Measurements from ENCODE around the gene CPS1.

The CPS1 gene

GRCh38 chr2:210546424-210547208, 9.8 kb upstream of the CPS1 start:
- no peak overlapping the region for H3K27ac ChIP-seq (ENCODE audit: low read depth, low read length)
- no peaks in the 10 kb centered on the region for H3K9me3 ChIP-seq (ENCODE audit: insufficient read depth, low read depth, low read length)
- whole genome bisulfite sequencing: 88% methylated on average over 3 of the region's 5 CpGs
- no peak overlapping the region for H3K4me3 ChIP-seq (ENCODE audit: low read length)
- H3K27me3 ChIP-seq (ENCODE audit: insufficient read depth, low read length): no peaks in the 10 kb centered on the region
- H3K36me3 ChIP-seq (ENCODE audit: insufficient read depth, low read length): no peaks in the 10 kb centered on the region
- H3K9ac ChIP-seq (ENCODE audit: low read depth, low read length): no peak overlapping the region
- H3K4me1 ChIP-seq (ENCODE audit: insufficient read depth, low read length): peaks cover 19% of the 10 kb centered on the region; the same call in 1 of the 2 replicates

- Histone ChIP-seq H3K9me3 (ENCODE audit: insufficient read depth, low read depth, low read length) (no peaks in the 10 kb centered on the region), H3K4me3 (ENCODE audit: low read length) (no peak overlapping the region), H3K27me3 (ENCODE audit: insufficient read depth, low read length) (no peaks in the 10 kb centered on the region), H3K4me1 (ENCODE audit: insufficient read depth, low read length) (peaks cover 19% of the 10 kb centered on the region; the same call in 1 of the 2 replicates), H3K36me3 (ENCODE audit: insufficient read depth, low read length) (no peaks in the 10 kb centered on the region), H3K27ac (ENCODE audit: low read depth, low read length) (no peak overlapping the region), H3K9ac (ENCODE audit: low read depth, low read length) (no peak overlapping the region)
- 88% methylated on average over 1 of the region's 2 CpGs for WGBS
These were observed 8.4 kb upstream of the CPS1 start for GRCh38 chr2:210548031-210548430.

DNA sequence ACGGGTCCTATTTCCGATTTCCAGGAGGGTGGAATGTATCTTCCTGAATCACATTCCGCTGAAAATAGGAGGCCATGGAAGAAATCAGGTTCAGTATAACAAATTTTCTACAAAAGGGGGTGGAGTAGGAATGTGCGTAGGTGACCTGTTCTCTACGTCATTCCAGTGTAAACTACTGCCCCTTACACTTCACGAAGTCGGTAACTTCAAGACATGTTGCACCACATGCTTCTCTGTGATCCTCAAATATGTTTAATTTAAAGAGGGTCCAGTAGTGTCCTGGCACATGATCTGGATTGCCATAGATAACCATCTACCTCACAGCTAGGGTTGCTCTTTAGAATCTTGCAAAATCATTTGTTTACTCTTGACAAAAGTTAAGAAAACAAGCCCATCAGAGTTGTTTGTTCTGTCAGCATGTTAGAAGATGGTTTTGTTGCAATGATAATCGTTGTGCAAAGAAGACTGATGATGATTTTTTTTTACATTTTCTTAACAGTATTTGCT, 7.5 kb upstream of the CPS1 start:
- no peaks in the 10 kb centered on the region for H3K27me3 ChIP-seq (ENCODE audit: insufficient read depth, low read length)
- WGBS: 93% methylated on average over 8 of the region's 8 CpGs

DNA sequence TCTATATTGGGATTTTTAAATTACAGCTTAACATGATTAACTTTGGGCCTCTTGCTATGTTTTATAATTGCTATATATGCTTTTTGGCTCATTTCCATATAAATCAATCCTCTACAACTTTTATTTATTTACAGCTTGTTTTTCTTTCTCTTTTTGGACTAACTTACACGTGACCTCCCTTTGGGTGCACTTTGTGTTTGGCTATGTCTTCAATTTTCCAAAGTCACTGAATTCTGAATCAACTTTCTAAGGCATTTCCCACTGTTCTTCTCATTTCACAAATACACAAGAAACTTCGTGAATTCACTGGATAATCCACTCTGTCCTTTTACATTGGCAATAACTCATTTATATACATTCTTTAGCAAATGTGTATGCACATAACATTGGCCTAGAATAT, 5.4 kb upstream of the CPS1 start:
- H3K4me1 ChIP-seq (ENCODE audit: insufficient read depth, low read length): peaks cover 19% of the 10 kb centered on the region; the same call in 1 of the 2 replicates
- H3K27ac ChIP-seq (ENCODE audit: low read depth, low read length): no peak overlapping the region
- H3K4me3 ChIP-seq (ENCODE audit: low read length): no peak overlapping the region
- H3K9ac ChIP-seq (ENCODE audit: low read depth, low read length): no peak overlapping the region
- 94% methylated on average over 2 of the region's 2 CpGs for WGBS
- no peaks in the 10 kb centered on the region for H3K36me3 ChIP-seq (ENCODE audit: insufficient read depth, low read length)
- H3K27me3 ChIP-seq (ENCODE audit: insufficient read depth, low read length): no peaks in the 10 kb centered on the region
- no peaks in the 10 kb centered on the region for H3K9me3 ChIP-seq (ENCODE audit: insufficient read depth, low read depth, low read length)

More for the DNA sequence above, 7.5 kb upstream of the CPS1 start:
- no peak overlapping the region for H3K9ac ChIP-seq (ENCODE audit: low read depth, low read length)
- H3K4me3 ChIP-seq (ENCODE audit: low read length): no peak overlapping the region
- peaks cover 19% of the 10 kb centered on the region; the same call in 1 of the 2 replicates for H3K4me1 ChIP-seq (ENCODE audit: insufficient read depth, low read length)
- H3K9me3 ChIP-seq (ENCODE audit: insufficient read depth, low read depth, low read length): no peaks in the 10 kb centered on the region
- H3K27ac ChIP-seq (ENCODE audit: low read depth, low read length): no peak overlapping the region
- H3K36me3 ChIP-seq (ENCODE audit: insufficient read depth, low read length): no peaks in the 10 kb centered on the region

GRCh38 chr2:210553373-210553772, 3.0 kb upstream of the CPS1 start:
- Histone ChIP-seq H3K27ac (ENCODE audit: low read depth, low read length) (no peak overlapping the region), H3K9ac (ENCODE audit: low read depth, low read length) (no peak overlapping the region), H3K4me3 (ENCODE audit: low read length) (no peak overlapping the region), H3K4me1 (ENCODE audit: insufficient read depth, low read length) (peaks cover 25% of the 10 kb centered on the region), H3K27me3 (ENCODE audit: insufficient read depth, low read length) (no peaks in the 10 kb centered on the region), H3K36me3 (ENCODE audit: insufficient read depth, low read length) (no peaks in the 10 kb centered on the region), H3K9me3 (ENCODE audit: insufficient read depth, low read depth, low read length) (no peaks in the 10 kb centered on the region)
- 100% methylated on average over 1 of the region's 1 CpG for WGBS

- Histone ChIP-seq H3K9me3 (ENCODE audit: insufficient read depth, low read depth, low read length) (no peaks in the 10 kb centered on the region), H3K36me3 (ENCODE audit: insufficient read depth, low read length) (no peaks in the 10 kb centered on the region), H3K9ac (ENCODE audit: low read depth, low read length) (no peak overlapping the region), H3K27ac (ENCODE audit: low read depth, low read length) (no peak overlapping the region), H3K4me3 (ENCODE audit: low read length) (no peak overlapping the region), H3K4me1 (ENCODE audit: insufficient read depth, low read length) (peaks cover 22% of the 10 kb centered on the region), H3K27me3 (ENCODE audit: insufficient read depth, low read length) (no peaks in the 10 kb centered on the region)
These were observed 844 bp upstream of the CPS1 start for GRCh38 chr2:210555555-210555954.

DNA sequence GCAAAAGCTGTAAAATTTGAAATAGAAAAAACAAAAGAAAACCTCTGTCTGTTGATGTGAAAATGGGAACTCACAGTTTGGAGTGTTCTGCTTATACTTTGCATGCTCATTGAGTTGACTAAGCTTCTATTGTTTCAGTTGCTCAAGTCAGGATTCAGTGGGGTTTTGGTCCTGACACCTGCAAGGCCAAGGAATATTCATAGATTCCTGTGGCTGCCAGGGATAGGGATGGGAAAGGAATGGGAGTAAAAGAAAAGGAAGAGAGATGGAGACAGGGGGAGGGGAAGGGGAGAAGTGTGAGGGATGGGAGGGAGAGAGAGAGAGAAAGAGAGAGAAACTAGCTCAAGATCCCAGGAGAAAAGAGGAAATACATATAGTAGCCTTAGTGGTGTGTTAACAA, 1.3 kb downstream of the CPS1 start:
- no peak overlapping the region for H3K9ac ChIP-seq (ENCODE audit: low read depth, low read length)

GRCh38 chr2:210558708-210559107, 2.3 kb downstream of the CPS1 start:
- Histone ChIP-seq H3K27me3 (ENCODE audit: insufficient read depth, low read length) (no peaks in the 10 kb centered on the region), H3K9ac (ENCODE audit: low read depth, low read length) (no peak overlapping the region), H3K27ac (ENCODE audit: low read depth, low read length) (no peak overlapping the region), H3K9me3 (ENCODE audit: insufficient read depth, low read depth, low read length) (no peaks in the 10 kb centered on the region), H3K36me3 (ENCODE audit: insufficient read depth, low read length) (no peaks in the 10 kb centered on the region), H3K4me3 (ENCODE audit: low read length) (no peak overlapping the region), H3K4me1 (ENCODE audit: insufficient read depth, low read length) (peaks cover 22% of the 10 kb centered on the region)
- 100% methylated on average over 1 of the region's 1 CpG for WGBS

More for the DNA sequence above, 1.3 kb downstream of the CPS1 start:
- no peaks in the 10 kb centered on the region for H3K9me3 ChIP-seq (ENCODE audit: insufficient read depth, low read depth, low read length)
- peaks cover 22% of the 10 kb centered on the region for H3K4me1 ChIP-seq (ENCODE audit: insufficient read depth, low read length)
- H3K27ac ChIP-seq (ENCODE audit: low read depth, low read length): peak overlapping the region; percentile 83
- H3K4me3 ChIP-seq (ENCODE audit: low read length): no peak overlapping the region
- no peaks in the 10 kb centered on the region for H3K36me3 ChIP-seq (ENCODE audit: insufficient read depth, low read length)
- H3K27me3 ChIP-seq (ENCODE audit: insufficient read depth, low read length): no peaks in the 10 kb centered on the region

- Histone ChIP-seq H3K36me3 (ENCODE audit: insufficient read depth, low read length) (no peaks in the 10 kb centered on the region), H3K27me3 (ENCODE audit: insufficient read depth, low read length) (no peaks in the 10 kb centered on the region), H3K9ac (ENCODE audit: low read depth, low read length) (no peak overlapping the region), H3K4me3 (ENCODE audit: low read length) (no peak overlapping the region), H3K27ac (ENCODE audit: low read depth, low read length) (no peak overlapping the region), H3K9me3 (ENCODE audit: insufficient read depth, low read depth, low read length) (no peaks in the 10 kb centered on the region), H3K4me1 (ENCODE audit: insufficient read depth, low read length) (peaks cover 22% of the 10 kb centered on the region)
- WGBS: 97% methylated on average over 6 of the region's 6 CpGs
These were observed 2.8 kb downstream of the CPS1 start for GRCh38 chr2:210559182-210559581.

- Histone ChIP-seq H3K9me3 (ENCODE audit: insufficient read depth, low read depth, low read length) (no peaks in the 10 kb centered on the region), H3K36me3 (ENCODE audit: insufficient read depth, low read length) (no peaks in the 10 kb centered on the region), H3K9ac (ENCODE audit: low read depth, low read length) (no peak overlapping the region), H3K27me3 (ENCODE audit: insufficient read depth, low read length) (no peaks in the 10 kb centered on the region), H3K27ac (ENCODE audit: low read depth, low read length) (no peak overlapping the region), H3K4me1 (ENCODE audit: insufficient read depth, low read length) (peaks cover 20% of the 10 kb centered on the region), H3K4me3 (ENCODE audit: low read length) (no peak overlapping the region)
- 94% methylated on average over 5 of the region's 5 CpGs for WGBS
These were observed 5.1 kb downstream of the CPS1 start for GRCh38 chr2:210561475-210561874.

- Histone ChIP-seq H3K36me3 (ENCODE audit: insufficient read depth, low read length) (no peaks in the 10 kb centered on the region), H3K4me1 (ENCODE audit: insufficient read depth, low read length) (peaks cover 14% of the 10 kb centered on the region), H3K27ac (ENCODE audit: low read depth, low read length) (no peak overlapping the region), H3K9ac (ENCODE audit: low read depth, low read length) (no peak overlapping the region), H3K27me3 (ENCODE audit: insufficient read depth, low read length) (no peaks in the 10 kb centered on the region), H3K4me3 (ENCODE audit: low read length) (no peak overlapping the region), H3K9me3 (ENCODE audit: insufficient read depth, low read depth, low read length) (no peaks in the 10 kb centered on the region)
- 100% methylated on average over 1 of the region's 1 CpG for WGBS
These were observed 5.7 kb downstream of the CPS1 start for GRCh38 chr2:210562091-210562490.

All from HUES64 (cell line).